Stimulated activated CD4-positive, alpha-beta T cell treated with anti-CD3 and anti-CD28 coated beads, Interleukin-1b, Interleukin-23, amount 100 ng/mL, for 48 hours (primary cell): ENCODE data around the gene RBFOX2.
"Not testable (repeated sequence)": the region's sequence is repeated elsewhere in the genome, so short reads cannot be mapped to it uniquely, and the experiment has no call there.

Source experiments
- DNase-seq: peaks from one replicate; pipeline ENCODE4 v3.0.0-alpha.2; 2020

The RBFOX2 gene

DNA sequence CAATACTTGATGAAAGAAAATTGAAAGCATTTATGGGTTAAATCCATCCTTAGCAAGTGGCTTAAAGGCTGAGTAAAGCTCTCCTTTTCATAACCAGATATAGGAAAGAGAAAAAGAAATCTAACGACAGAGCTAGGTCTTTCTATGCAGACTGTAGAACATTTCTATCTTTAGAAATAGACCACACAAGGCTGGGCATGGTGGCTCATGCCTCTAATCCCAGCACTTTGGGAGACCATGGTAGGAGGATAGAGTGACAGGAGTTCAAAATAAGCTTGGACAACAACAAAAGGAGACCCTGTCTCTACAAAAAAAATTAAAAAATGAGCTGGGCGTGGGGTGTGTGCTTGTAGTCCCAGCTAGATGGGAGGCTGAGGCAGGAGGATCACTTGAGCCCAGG is 220.2 kb downstream of the RBFOX2 start:
- DNase-seq = no peak

DNA sequence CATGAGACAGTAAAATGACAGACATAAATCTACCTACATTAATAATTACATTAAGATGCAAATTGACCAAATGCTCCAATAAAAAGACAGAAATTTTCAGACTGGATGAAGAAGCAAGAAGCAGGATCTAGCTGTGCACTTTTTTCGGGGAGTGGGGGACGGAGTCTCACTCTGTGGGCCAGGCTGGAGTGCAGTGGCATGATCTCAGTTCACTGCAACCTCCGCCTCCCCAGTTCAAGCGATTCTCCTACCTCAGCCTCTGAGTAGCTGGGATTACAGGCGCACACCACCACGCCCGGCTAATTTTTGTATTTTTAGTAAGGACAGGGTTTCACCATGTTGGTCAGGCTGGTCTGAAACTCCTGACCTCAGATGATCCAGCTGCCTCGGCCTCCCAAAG is 222.0 kb downstream of the RBFOX2 start:
- DNase-seq = not testable (repeated sequence)

DNA sequence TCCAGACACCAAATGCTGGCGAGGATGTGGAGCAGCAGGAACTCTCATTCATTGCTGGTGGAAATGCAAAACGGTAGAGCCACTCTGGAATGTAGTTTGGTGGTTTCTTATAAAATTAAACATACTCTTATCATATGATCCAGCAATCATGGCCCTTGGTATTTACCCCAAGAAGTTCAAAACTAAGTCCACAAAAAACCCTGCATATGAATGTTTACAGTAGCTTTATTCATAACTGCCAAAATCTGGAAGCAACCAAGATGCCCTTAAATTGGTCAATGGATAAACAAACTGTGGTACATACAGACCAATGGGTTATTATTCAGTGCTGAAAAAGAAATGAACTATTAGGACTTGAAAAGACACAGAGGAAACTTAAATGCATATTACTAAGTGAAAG is 223.2 kb downstream of the RBFOX2 start:
- DNase-seq = no peak

DNA sequence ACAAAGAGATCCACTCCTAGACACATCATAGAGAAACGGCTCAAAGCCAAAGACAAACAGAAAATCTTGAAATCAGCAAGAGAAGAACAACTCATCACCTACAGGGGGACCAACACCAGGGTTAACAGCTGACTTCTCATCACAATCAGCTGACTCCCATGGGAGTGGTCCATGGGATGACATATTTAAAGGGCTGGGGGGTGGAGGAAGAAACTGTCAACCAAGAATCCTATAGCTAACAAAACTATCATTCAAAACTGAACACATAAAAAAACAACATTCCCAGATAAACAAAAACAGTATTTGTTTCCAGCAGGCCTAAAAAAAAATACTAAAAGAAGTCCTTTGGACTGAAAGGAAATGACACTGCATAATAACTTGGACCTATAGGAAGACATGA is 224.2 kb downstream of the RBFOX2 start:
- no peak for DNase-seq

DNA sequence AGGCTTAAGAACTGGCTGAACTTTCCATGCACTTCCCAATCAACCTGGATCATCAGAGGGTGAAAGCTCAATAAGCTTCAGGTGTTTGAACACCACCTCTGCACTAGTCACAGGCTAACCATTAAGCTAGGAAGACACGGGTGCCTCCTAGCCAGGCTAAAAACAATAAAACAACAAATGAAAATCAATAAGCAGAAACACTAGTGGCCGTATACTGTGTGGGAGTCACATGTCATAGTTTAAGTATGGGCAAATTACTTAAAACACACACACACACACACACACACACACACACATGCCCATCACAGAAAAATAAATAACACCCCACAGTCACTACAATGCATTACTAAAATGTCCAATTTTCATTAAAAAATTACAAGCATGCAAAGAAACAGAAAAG is 225.7 kb downstream of the RBFOX2 start:
- no peak for DNase-seq

DNA sequence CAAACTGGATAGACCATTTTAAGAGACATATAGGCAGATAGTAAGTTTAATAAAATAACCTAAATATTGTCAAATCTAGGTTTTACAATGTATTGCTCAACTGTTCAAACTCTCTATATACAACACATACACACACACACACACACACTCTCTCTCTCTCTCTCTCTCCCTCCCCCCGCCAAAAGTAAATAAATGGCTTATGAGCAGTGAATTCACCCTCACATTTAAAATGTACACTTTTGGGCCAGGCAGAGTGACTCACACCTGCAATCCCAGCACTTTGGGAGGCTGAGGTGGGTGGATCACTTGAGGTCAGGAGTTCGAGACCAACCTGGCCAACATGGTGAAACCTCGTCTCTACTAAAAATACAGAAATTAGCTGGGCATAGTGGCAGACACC is 227.3 kb downstream of the RBFOX2 start:
- DNase-seq = not testable (repeated sequence)

DNA sequence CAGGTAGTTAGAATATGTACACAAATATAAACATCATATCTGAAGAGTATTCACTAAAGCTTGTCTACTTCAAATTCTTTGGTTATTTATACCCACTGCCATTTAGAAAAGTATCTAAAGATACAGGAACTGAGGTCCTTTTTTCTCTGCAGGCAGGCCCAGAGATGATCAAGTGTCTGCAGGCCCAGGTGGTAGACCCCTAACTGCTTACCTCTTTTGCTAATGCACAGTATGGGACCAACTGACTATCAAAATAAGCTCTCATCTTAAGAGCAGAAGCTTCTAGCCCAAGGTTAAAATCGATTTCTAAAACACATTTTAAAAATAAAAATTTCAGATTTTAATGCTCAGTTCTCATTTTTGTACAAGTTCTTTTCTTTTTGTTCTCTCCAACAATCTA is 229.5 kb downstream of the RBFOX2 start:
- no peak for DNase-seq

DNA sequence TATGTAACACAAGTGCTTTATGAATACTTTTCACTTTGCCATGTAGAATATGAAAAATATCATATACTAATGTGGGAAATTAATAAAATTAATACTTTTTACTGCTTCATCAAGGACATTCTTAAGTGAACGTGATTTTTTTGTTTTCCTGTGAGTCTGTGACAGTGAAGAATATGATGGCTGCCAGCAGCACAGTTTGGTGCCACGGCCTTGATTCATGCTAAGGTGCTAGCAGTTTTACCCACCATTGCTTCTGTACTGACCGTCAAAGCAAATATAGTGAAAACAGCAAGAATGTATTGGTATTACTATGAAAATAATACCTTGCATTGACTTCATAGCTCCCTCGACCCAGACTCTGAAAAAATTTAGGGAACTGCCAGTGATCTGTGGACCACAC is 231.2 kb downstream of the RBFOX2 start:
- DNase-seq = no peak

DNA sequence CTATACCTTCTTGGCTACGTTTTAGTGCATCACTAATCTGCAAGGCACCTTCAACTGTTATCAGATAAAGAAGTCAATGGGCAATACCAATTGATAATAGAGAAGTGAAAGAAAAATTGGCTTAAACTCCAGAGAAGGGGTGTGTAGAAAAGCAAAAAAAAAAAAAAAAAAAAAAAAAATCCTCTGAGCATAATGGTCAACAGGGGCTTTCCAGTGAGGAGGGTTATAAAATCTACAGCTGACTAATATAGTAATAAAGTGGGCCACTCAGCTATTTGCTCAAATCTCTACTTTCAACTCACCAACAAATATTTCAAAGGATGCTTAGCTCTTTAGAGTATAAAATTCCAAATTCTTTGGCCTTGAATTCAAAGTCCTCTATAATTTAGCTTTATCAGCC is 233.1 kb downstream of the RBFOX2 start:
- no peak for DNase-seq

DNA sequence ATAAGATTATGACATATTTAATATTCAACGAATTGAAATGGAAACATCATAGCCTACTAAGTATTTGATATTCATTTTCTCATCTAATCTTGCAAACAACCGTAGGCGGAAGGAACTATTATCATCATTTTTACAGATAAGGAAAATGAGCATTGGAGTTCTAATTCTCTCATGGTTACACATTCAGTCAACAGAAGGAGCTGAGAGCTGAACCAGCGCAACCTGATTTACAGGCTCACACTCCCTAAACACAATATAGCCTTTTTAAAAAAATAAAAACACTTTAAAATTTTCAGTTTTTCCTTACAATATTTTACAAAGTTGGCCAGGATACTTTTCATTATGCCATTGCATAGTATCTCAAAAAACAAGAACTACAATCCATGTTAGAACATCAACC is 236.1 kb downstream of the RBFOX2 start:
- no peak for DNase-seq

DNA sequence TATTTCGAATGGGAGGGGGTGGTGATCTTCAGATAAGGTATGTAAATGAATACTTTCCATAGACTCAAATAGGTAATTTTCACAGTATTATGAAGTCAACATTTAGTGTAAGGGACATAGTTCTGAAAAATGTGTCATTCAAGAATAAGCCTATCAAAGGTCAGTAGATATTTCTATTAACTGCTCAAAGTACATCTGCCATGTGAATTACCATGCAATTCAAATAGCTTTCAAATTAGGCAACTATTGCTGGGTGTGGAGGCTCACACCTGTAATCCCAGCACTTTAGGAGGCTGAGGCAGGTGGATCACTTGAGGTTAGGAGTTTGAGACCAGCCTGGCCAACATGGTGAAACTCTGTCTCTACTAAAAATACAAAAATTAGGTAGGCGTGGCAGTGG is 236.8 kb downstream of the RBFOX2 start:
- not testable (repeated sequence) for DNase-seq

DNA sequence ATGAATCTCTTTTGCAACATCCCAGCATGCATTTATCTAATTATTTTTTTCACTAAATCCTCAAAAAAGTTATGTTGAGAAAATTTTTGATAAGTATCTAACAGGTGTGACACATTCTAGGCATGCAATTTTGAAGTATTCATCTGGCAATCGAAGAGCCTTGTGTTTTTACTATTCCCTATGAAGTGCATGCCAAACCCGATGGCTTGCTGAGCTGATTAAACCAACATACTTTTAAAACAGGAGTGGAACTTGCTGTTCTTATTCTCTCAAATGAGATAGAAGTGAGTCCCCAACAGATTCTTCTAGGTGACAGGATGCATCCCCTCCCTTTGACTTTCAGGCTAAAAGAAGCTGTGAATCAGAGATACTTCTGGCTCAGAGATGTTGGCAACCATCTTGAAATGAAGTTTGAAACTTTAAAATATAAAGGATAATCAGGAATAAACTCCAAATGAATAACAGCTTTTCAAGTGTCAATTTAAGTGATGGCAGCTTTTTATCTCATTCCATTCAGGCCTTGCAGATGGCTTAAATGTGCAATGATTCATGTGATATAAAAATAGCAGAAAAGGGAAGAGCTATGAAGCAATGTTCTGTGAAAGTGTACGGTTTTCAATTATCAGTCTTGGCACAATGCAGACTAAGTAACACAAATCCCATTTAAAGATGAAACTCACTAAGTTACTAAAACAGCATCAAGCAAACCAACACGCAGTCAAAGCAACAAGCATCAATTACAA is 243.3 kb downstream of the RBFOX2 start:
- DNase-seq = no peak

DNA sequence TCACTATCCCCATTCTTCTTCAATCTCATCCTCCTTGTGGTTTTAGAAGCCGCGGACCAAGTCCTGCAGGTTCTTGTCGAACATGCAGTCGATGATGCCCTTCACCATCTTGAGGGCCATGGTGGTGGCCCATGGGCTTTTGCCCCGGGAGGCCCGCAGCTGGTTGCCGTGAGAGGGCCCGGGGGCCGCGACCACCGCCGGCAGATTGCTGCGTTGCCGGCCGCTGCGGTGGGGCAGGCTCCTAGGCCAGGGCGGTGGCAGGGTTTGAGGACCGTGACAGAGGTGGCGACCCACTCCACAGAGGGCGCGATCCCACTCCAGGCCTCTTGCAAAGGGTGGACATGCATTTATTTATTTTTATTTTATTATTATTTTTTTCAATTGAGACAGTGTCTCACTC is 244.0 kb downstream of the RBFOX2 start:
- DNase-seq = no peak

DNA sequence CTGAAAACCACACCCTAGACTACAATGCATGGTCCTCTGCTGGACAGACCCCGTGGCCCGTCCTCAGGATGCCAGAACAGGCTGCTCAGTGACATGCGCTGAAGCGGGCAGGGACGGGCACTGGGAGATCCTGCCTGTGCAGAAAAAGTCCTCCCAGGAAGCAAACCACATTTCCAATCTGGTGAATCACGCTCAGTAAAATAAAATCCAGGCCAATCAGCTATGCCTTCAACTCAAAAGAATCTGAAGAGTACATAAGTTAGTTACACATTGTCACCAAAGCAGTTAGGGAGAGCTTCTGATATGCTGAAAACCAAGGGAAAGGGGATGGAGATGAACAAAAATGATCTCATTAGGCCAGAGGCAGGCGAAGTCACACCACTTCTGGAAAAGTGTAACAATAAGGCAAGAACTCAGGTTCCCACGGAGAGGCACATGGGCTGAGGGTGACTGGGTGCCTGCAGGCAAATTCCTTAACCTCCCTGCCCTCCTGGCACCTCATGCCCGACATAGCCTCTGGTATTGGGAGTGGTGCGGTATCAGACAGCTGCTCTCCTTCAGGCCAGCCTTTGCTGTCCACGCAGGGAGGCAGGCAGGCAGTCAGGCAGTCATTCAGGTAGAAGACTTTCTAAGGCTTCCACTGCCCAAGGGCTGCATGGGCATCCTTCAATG is 244.5 kb downstream of the RBFOX2 start:
- no peak for DNase-seq

DNA sequence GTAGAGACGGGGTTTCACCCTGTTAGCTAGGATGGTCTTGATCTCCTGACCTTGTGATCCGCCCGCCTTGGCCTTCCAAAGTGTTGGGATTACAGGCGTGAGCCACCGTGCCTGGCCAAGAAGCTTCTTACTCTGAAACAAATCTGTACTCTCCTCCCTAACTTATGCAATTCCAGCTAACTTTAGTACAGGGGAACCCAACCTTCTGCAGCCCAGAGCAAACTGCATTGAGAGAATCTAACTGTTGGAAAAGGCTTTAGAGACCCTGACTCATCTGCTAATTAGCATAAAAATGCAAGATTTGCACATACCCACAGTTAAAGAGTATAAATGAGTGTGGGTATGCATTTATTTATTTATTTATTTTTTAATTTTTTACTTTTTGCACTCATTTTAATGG is 246.1 kb downstream of the RBFOX2 start:
- DNase-seq = no peak

DNA sequence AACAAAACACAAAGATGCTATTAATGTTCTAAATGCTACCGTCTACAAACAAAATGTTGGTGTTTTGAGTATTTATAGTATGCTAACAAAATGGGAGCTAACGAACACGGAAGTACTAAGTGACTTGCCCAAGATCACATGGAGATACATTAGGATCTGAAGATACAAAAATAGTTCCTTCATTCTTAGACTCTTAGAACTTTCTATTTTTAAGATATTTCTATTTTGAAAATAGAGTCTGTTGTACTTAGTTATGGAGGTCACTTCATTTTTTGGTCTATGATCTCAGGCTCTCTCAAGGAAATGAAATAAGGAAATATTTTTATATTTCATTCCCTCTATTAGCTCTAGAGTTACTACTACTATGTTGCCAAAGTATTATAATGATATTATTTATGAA is 246.7 kb downstream of the RBFOX2 start:
- no peak for DNase-seq

DNA sequence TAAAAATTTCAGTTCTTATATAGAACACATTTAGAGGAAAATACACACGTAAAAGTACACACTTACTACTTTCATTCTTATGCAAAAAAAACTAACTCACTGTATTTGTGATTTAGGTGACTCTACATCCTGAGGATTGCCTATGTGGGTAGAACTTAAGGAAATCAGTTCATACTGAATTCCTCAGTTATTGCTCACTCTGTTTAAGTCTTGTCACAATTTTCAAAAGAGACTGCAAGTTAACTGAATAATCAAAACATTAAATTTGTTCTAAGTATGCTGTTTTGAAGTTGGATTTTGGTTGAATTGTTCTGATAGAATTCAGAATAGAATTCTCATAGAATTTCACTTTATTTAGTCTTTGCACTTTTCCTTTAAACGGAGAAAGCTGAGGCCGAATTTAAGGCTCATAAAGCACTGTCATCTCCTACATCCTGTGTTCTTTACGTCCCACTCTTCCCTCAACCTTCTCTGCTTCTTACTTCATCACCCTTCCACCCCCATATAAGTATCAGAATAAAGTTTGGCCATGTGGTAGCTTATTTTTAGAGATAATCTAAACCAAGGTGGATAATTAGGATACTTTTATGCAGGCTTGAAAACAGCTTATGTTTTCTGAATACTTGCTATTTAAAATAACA is 251.2 kb downstream of the RBFOX2 start:
- no peak for DNase-seq

DNA sequence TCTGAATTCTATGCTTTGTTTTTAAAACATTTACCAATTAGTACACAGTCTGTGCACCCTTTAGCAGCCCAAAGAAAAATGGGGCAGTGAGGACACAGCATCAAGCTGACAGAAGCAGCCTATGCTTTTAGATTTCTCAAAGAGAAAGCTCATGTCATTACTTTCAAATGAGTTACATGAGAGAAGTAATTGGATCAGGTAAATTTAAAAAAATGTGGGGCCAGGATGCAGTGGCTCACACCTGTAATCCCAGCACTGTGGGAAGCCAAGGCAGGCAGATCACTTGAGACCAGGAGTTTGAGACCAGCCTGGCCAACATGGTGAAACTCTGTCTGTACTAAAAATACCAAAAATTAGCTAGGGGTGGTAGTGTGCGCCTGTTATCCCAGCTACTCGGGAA is 253.3 kb downstream of the RBFOX2 start:
- DNase-seq = no peak

DNA sequence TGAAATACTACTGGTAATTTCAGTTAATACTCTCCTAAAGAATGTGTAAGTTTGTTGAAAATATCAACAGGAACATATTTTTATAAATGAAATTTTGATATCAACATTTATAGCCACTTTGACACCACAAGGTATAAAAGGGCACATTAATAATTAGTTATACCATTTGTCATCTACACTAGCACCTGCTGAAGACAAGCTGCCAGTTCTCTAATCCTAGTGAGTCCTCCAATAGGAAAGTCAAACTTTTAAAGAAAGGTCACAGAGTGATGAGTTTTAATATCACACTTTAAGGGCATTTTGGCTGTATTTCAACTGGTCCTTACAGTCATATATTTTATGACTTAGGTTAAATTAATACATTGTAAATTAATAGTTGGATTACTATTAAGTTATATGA is 258.6 kb downstream of the RBFOX2 start:
- DNase-seq = no peak

DNA sequence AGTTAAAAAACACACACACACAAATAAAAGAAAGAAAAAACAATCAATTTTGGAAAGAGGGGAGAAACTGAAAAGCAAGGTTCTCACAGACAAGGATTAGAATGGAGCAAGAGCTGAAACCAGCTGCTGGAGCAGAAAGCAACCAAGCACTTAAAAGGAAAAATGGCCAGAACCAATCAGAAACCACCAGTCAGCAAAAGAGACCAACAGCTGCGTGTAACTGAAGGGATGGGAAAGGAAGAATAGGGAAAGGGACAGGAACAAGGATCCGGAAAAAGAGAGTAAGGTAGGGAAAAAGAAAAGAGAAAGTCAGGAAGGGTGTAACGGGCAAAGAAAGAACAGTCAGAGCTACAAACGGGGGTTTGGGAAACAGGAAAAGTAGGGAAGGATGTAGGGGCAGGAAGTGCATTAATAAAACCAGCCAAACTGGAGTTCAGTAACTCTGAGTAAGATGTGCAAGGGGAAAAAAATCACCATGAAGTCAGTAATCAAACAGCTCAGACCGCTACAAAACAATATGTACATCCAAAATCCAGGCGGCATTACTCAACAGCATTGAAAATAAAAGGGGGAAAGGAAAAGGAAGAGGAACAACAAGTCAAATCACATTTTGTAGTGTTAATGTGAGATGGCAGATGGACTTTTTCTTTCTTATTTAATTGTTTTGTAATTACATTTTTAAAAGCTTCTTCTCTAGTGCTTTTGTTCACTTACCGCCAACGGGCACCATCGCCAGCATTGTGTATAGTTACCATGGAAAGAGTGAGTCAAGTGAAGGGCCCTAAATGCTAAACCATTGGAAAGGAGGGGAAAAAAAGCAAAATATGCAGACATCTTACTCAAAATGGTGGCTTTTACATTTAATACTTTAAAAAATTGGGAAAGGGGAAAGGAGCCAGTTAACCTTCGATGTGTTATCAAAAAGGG is 261.7 kb downstream of the RBFOX2 start:
- no peak for DNase-seq

DNA sequence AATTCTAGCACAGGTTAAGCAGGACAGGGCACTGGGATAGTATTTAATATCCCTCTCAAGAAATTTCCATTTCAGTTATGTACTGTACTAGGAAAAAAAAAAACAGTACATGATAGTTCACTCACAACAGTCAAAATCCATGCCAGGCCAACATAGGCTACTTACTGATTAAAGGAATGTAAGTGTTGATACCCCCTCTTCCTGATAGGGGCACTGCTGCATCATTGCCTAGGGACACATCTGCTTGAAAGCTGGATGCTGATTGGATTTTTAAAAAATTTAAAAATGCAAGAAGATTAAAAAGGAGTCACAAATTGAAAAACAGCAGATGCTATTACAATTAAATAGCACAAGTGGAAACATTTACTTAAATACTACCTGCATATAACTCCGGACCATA is 267.6 kb downstream of the RBFOX2 start:
- DNase-seq = no peak

DNA sequence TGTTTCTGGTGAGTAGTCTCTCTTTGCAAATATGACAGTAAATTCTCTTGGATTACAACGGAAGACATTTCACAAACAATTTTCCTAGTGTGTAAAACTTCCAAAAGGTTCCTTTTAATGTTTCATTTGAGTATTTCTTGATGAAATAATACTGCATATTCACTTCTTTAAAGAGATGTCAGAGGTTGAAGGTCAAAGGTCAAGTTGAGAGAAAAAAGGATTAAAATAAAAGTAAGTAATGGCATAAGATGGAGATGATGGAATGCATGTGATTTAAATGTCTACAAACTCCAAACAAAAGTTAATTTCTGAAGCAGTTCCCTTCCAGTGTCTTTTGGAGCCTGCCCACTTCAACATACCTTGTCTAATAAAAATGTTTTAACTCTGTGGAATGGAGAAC is 270.2 kb downstream of the RBFOX2 start:
- no peak for DNase-seq

DNA sequence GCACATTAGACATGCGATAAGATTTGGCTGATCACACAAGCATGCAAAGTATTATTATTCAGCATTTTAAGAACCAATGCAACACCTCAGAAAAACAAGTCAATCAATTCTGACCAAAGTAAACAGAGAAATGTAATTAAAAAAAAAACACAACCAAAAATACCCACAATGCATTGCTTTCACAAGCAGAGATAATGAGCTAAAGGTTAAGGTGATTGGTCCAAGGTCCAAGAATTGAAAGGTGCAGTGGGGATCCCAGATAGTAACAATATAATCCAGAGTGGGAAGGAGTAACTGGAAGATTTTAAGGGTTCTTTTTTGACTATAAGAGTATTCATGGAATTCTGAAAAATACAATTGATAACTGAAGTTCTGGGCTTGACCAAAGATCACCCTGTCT is 271.9 kb downstream of the RBFOX2 start:
- DNase-seq = no peak
